WTC11 (cell line): ENCODE measurements around the gene ITGAL.

Experiments
- CREM ChIP-seq: sonication (generic); formaldehyde crosslinking; IDR thresholded peaks from 2 replicates; pipeline ENCODE4 v1.8.1; 2022; ENCODE audit warnings: mild to moderate bottlenecking, missing genetic modification reagents, moderate library complexity
- CTCF ChIP-seq: fragments of 200-600 bp; IDR thresholded peaks from 2 replicates; pipeline ENCODE4 v1.8.0; 2022; ENCODE audit warnings: antibody characterized with exemption
- E2F4 ChIP-seq: sonication (generic); formaldehyde crosslinking; IDR thresholded peaks from 2 replicates; pipeline ENCODE4 v1.8.1; 2022; ENCODE audit warnings: low read depth, mild to moderate bottlenecking, moderate library complexity, missing genetic modification reagents, borderline replicate concordance
- ESRRA ChIP-seq: sonication (generic); formaldehyde crosslinking; IDR thresholded peaks from 2 replicates; pipeline ENCODE4 v1.8.1; 2022; ENCODE audit warnings: mild to moderate bottlenecking, missing genetic modification reagents, borderline replicate concordance
- FOXK1 ChIP-seq: sonication (generic); formaldehyde crosslinking; IDR thresholded peaks from 2 replicates; pipeline ENCODE4 v1.8.0; 2022; ENCODE audit warnings: mild to moderate bottlenecking, moderate library complexity, missing genetic modification reagents
- FOXP4 ChIP-seq: sonication (generic); formaldehyde crosslinking; IDR thresholded peaks from 2 replicates; pipeline ENCODE4 v1.8.0; 2022; ENCODE audit warnings: mild to moderate bottlenecking, missing genetic modification reagents
- NR3C1 ChIP-seq: sonication (generic); formaldehyde crosslinking; conservative IDR thresholded peaks from 2 replicates; pipeline ENCODE4 v1.8.1; 2023; ENCODE audit warnings: low read depth, mild to moderate bottlenecking, missing genetic modification reagents
- PREB ChIP-seq: sonication (generic); formaldehyde crosslinking; IDR thresholded peaks from 2 replicates; pipeline ENCODE4 v1.8.1; 2022; ENCODE audit warnings: mild to moderate bottlenecking, missing genetic modification reagents, moderate library complexity, borderline replicate concordance

- no peak for TF ChIP-seq E2F4
- no peak for TF ChIP-seq FOXP4 (CRISPR knock-in tag)
- no peak for TF ChIP-seq CTCF
- no peak for TF ChIP-seq NR3C1 (CRISPR knock-in tag)
- no peak for TF ChIP-seq ESRRA (CRISPR knock-in tag)
- TF ChIP-seq CREM (CRISPR knock-in tag): no peak
- TF ChIP-seq FOXK1 (CRISPR knock-in tag): no peak
- TF ChIP-seq PREB (CRISPR knock-in tag): no peak
Observed at GRCh38 chr16:30457256-30457655, 15.3 kb upstream of the ITGAL start.
